Calu3 (cell line): ENCODE data around the gene CDH2. TPM values are rescaled to one million over a fixed set of nuclear protein-coding genes. Genes with fewer than 3 reads are reported as not detected.
A peak's percentile ranks its signal among the peaks of the same experiment; 100 is the strongest.

Source experiments
- BruUV-seq: library from RNA; stranded (reverse); fragments of 400-500 nt; replicated peaks from 2 replicates; lab custom pipeline; 2021; lab: Mats Ljungman, UMichigan
- CTCF ChIA-PET: fragments of 300-600 bp; sonication (Branson Sonifier 250); formaldehyde crosslinking; loops from one replicate; lab custom pipeline; 2022; ENCODE audit warnings: antibody characterized with exemption; lab: Charles Lee
- DNase-seq: peaks from one replicate; pipeline ENCODE4 v3.0.0; 2022
- H3K27ac Mint-ChIP-seq: one replicate; pipeline ENCODE4 v1.8.0; 2022; ENCODE audit warnings: mixed read lengths; ENCODE audit not compliant: unreplicated experiment
- H3K27me3 Mint-ChIP-seq: one replicate; pipeline ENCODE4 v1.8.0; 2022; ENCODE audit warnings: mixed read lengths; ENCODE audit not compliant: unreplicated experiment
- H3K36me3 Mint-ChIP-seq: one replicate; pipeline ENCODE4 v1.8.0; 2022; ENCODE audit warnings: mild to moderate bottlenecking, moderate library complexity, mixed read lengths; ENCODE audit not compliant: insufficient read depth, unreplicated experiment
- H3K4me1 Mint-ChIP-seq: one replicate; pipeline ENCODE4 v1.8.0; 2022; ENCODE audit warnings: mild to moderate bottlenecking, low read depth, mixed read lengths; ENCODE audit not compliant: unreplicated experiment
- H3K4me3 Mint-ChIP-seq: one replicate; pipeline ENCODE4 v1.8.0; 2022; ENCODE audit warnings: mild to moderate bottlenecking, low read depth, moderate library complexity, mixed read lengths; ENCODE audit not compliant: unreplicated experiment
- H3K9me3 Mint-ChIP-seq: one replicate; pipeline ENCODE4 v1.8.0; 2022; ENCODE audit warnings: low read depth, mixed read lengths; ENCODE audit not compliant: unreplicated experiment
- CTCF ChIP-seq: fragments of 200-600 bp; IDR thresholded peaks from one replicate; pipeline ENCODE4 v1.8.0; 2022; ENCODE audit warnings: antibody characterized with exemption; ENCODE audit not compliant: unreplicated experiment
- intact Hi-C: fragments of 100-400 bp; cut with micrococcal nuclease; formaldehyde crosslinking; loops from one replicate; pipeline ENCODE4 v1.10.0; 2022; ENCODE audit not compliant: unreplicated experiment
- total RNA-seq: library from RNA; stranded (reverse); gene quantifications from 2 replicates; pipeline ENCODE4 v1.2.3, GENCODE V29; 2022

The CDH2 gene
- total RNA-seq, 1 experiment from 2014 or later, result 2.3 TPM

GRCh38 chr18:27964811-27965210, 212.1 kb downstream of the CDH2 start:
- CTCF ChIA-PET, result no interaction called here
- peaks cover 3% of the 10 kb centered on the region for H3K9me3 Mint-ChIP-seq
- TF ChIP-seq CTCF, result no peak
- intact Hi-C loops, result no loop called here
- no peaks in the 10 kb centered on the region for H3K36me3 Mint-ChIP-seq
- peaks cover 27% of the 10 kb centered on the region for H3K4me1 Mint-ChIP-seq
- DNase-seq, result no peak
- no peaks in the 10 kb centered on the region for H3K27me3 Mint-ChIP-seq
- peak overlapping the region; percentile 12 for H3K27ac Mint-ChIP-seq
- BruUV-seq, result no TSS peak
- no peak overlapping the region for H3K4me3 Mint-ChIP-seq

DNA sequence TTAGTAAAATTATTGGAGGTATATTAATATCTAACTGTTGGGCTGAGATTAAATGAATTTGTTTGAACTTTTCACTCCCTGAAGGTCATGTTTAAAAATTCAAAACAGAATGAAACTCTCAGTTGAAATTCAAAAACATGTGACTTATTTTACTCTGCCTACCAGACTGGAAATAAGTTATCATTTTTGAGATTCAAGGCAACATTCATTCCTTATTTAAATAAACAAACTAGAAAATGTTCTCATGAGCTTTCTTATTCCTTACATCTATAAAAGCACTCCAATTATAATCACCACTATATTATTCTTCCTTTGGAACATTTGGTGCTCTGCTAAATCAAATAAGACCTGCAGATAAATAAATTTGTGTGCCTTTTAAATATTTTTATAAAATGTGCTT, 217.8 kb downstream of the CDH2 start:
- H3K4me1 Mint-ChIP-seq, result no peaks in the 10 kb centered on the region
- no peaks in the 10 kb centered on the region for H3K9me3 Mint-ChIP-seq
- intact Hi-C loops, result no loop called here
- no peaks in the 10 kb centered on the region for H3K27me3 Mint-ChIP-seq
- H3K36me3 Mint-ChIP-seq, result no peaks in the 10 kb centered on the region
- CTCF ChIA-PET, result no interaction called here
- H3K27ac Mint-ChIP-seq, result no peak overlapping the region
- no TSS peak for BruUV-seq
- TF ChIP-seq CTCF, result no peak
- no peak overlapping the region for H3K4me3 Mint-ChIP-seq
- DNase-seq, result no peak

DNA sequence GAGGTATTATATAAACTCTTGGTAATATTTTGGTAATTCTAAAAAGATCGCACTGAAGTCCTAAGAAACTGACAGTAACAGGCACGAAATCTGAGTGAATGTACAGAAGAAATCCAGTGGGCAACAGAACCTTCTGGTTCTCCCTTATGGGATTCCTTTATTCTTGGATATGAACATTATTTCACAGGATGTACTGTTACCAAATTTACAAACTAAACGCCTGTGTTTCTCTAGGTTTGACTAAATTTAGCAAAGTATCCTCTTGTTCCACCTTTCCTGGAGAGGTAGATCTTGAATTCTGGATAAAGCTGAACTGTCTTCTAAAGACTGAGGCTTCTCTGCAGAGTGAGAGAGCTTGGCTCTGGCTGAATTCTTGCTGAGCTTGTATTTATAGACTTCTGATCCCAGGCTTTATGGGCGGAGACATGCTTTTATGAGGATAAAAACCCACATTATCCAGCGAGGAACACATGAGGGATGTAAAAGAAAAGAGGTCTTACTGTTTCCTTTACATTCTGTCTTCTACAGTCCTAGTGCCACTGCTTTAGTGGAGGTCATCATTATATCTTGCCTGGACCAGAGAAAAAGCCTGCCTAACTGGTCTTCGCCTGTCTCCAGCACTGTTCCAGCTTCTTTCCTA, 220.8 kb downstream of the CDH2 start:
- BruUV-seq, result no TSS peak
- Mint-ChIP-seq H3K4me1 (no peaks in the 10 kb centered on the region), H3K36me3 (no peaks in the 10 kb centered on the region), H3K27ac (no peak overlapping the region), H3K4me3 (no peak overlapping the region), H3K27me3 (no peaks in the 10 kb centered on the region), H3K9me3 (no peaks in the 10 kb centered on the region)
- CTCF ChIA-PET, result no interaction called here
- TF ChIP-seq CTCF, result no peak
- intact Hi-C loops, result no loop called here
- DNase-seq, result no peak

GRCh38 chr18:27954226-27954625, 222.7 kb downstream of the CDH2 start:
- no peak overlapping the region for H3K27ac Mint-ChIP-seq
- no TSS peak for BruUV-seq

More at GRCh38 chr18:27954226-27954625, 222.7 kb downstream of the CDH2 start:
- TF ChIP-seq CTCF, result no peak
- Mint-ChIP-seq H3K9me3 (no peaks in the 10 kb centered on the region), H3K27me3 (no peaks in the 10 kb centered on the region), H3K4me1 (no peaks in the 10 kb centered on the region), H3K4me3 (no peak overlapping the region), H3K36me3 (no peaks in the 10 kb centered on the region)
- CTCF ChIA-PET, result no interaction called here
- DNase-seq, result no peak
- intact Hi-C loops, result no loop called here
